Measurements from ENCODE around the gene MLXIP.

Gene MLXIP

DNA sequence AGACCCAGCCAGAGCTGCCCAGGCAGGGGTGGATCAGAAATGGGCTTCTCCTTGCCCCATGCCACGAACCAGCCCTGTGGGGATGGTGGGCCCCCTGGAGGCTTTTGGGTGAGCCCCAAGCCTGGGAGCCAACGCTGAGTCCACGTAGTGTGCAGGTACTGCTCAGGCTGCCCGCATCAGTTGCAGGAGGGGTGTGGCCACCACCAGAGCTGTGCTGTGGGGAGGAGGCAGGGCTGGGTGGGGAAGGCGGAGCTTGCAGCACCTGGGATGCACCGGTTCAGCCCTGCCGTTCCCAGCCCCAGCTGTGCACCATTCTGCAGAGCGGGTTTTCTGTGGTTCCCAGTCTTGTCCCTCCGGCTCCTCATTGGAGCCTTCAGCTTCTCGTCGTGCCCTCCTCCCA lies 59.1 kb downstream of the MLXIP start:
- Histone ChIP-seq H3K4me1 (ENCODE audit: insufficient read depth, low read length, poor library complexity, severe bottlenecking) (no peaks in the 10 kb centered on the region), H3K36me3 (ENCODE audit: insufficient read depth, low read length) (peaks cover 52% of the 10 kb centered on the region; the same call in 1 of the 2 replicates), H4K20me1 (ENCODE audit: insufficient read depth, low read length, poor library complexity, severe bottlenecking) (no peaks in the 10 kb centered on the region), H2AFZ (ENCODE audit: low read length) (no peak overlapping the region), H3K9me2 (replicated peaks; ENCODE audit: low read depth, low read length) (no peaks in the 10 kb centered on the region), H3K79me2 (ENCODE audit: insufficient read depth, low read length) (no peaks in the 10 kb centered on the region), H3F3A (ENCODE audit: low read depth) (no peaks in the 10 kb centered on the region), H3K27me3 (ENCODE audit: insufficient read depth, low read length, poor library complexity, severe bottlenecking) (no peaks in the 10 kb centered on the region), H3K9me3 (ENCODE audit: insufficient read depth, low read depth, low read length) (no peaks in the 10 kb centered on the region), H3K4me2 (ENCODE audit: low read depth, low read length, poor library complexity, severe bottlenecking) (no peak overlapping the region), H3K9ac (ENCODE audit: low read depth, low read length, poor library complexity, severe bottlenecking) (no peak overlapping the region), H3K4me3 (ENCODE audit: low read length, poor library complexity, severe bottlenecking) (no peak overlapping the region)
- TF ChIP-seq, protein P1, sequence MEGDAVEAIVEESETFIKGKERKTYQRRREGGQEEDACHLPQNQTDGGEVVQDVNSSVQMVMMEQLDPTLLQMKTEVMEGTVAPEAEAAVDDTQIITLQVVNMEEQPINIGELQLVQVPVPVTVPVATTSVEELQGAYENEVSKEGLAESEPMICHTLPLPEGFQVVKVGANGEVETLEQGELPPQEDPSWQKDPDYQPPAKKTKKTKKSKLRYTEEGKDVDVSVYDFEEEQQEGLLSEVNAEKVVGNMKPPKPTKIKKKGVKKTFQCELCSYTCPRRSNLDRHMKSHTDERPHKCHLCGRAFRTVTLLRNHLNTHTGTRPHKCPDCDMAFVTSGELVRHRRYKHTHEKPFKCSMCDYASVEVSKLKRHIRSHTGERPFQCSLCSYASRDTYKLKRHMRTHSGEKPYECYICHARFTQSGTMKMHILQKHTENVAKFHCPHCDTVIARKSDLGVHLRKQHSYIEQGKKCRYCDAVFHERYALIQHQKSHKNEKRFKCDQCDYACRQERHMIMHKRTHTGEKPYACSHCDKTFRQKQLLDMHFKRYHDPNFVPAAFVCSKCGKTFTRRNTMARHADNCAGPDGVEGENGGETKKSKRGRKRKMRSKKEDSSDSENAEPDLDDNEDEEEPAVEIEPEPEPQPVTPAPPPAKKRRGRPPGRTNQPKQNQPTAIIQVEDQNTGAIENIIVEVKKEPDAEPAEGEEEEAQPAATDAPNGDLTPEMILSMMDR (conservative IDR thresholded peaks at IDR 0.05; ENCODE audit: low read length): no peak
- no peak for TF ChIP-seq EZH2phosphoT487 (IDR thresholded peaks at IDR 0.05; ENCODE audit: borderline replicate concordance)

DNA sequence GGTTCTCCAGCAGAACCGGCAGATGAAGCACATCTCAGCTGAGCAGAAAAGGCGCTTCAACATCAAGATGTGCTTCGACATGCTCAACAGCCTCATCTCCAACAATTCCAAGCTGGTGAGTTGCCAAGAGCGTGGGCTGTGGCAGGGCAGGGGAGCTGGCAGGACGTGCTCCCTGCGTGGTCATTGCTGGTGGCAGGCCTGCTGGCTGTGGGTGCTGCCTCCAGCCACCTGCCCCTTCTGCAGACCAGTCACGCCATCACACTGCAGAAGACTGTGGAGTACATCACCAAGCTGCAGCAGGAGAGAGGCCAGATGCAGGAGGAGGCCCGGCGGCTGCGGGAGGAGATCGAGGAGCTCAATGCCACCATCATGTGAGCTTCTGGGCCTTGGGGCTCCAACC lies 59.6 kb downstream of the MLXIP start:
- Histone ChIP-seq H2AFZ (ENCODE audit: low read length) (no peak overlapping the region), H3K9ac (ENCODE audit: low read depth, low read length, poor library complexity, severe bottlenecking) (no peak overlapping the region), H3F3A (ENCODE audit: low read depth) (no peaks in the 10 kb centered on the region), H3K4me1 (ENCODE audit: insufficient read depth, low read length, poor library complexity, severe bottlenecking) (no peaks in the 10 kb centered on the region), H3K27me3 (ENCODE audit: insufficient read depth, low read length, poor library complexity, severe bottlenecking) (no peaks in the 10 kb centered on the region), H3K9me3 (ENCODE audit: insufficient read depth, low read depth, low read length) (no peaks in the 10 kb centered on the region), H4K20me1 (ENCODE audit: insufficient read depth, low read length, poor library complexity, severe bottlenecking) (no peaks in the 10 kb centered on the region), H3K36me3 (ENCODE audit: insufficient read depth, low read length) (peaks cover 51% of the 10 kb centered on the region; the same call in 1 of the 2 replicates), H3K9me2 (replicated peaks; ENCODE audit: low read depth, low read length) (no peaks in the 10 kb centered on the region), H3K4me2 (ENCODE audit: low read depth, low read length, poor library complexity, severe bottlenecking) (no peak overlapping the region), H3K4me3 (ENCODE audit: low read length, poor library complexity, severe bottlenecking) (no peak overlapping the region), H3K79me2 (ENCODE audit: insufficient read depth, low read length) (no peaks in the 10 kb centered on the region)
- TF ChIP-seq EZH2phosphoT487 (IDR thresholded peaks at IDR 0.05; ENCODE audit: borderline replicate concordance): no peak
- TF ChIP-seq, protein P1 (conservative IDR thresholded peaks at IDR 0.05; ENCODE audit: low read length): no peak

DNA sequence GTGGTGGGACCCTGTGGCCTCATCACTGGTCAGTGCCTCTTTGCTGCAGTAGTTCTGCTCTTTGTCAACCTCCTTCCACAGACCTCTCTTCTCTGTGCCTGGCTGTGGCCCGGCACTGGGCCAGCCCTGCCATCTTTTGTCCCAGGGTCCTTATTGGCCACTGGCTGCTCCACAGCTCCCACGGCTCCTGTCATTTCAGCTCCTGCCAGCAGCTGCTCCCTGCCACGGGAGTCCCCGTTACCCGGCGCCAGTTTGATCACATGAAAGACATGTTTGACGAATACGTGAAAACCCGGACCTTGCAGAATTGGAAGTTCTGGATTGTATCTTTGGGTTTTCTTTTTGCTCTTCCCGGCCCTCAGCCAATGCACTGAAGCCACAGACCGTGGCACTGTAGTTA lies 60.1 kb downstream of the MLXIP start:
- Histone ChIP-seq H3K4me1 (ENCODE audit: insufficient read depth, low read length, poor library complexity, severe bottlenecking) (no peaks in the 10 kb centered on the region), H2AFZ (ENCODE audit: low read length) (no peak overlapping the region), H3K4me3 (ENCODE audit: low read length, poor library complexity, severe bottlenecking) (no peak overlapping the region), H3K27me3 (ENCODE audit: insufficient read depth, low read length, poor library complexity, severe bottlenecking) (no peaks in the 10 kb centered on the region), H3K9me2 (replicated peaks; ENCODE audit: low read depth, low read length) (no peaks in the 10 kb centered on the region), H3K79me2 (ENCODE audit: insufficient read depth, low read length) (no peaks in the 10 kb centered on the region), H3K9me3 (ENCODE audit: insufficient read depth, low read depth, low read length) (no peaks in the 10 kb centered on the region), H4K20me1 (ENCODE audit: insufficient read depth, low read length, poor library complexity, severe bottlenecking) (no peaks in the 10 kb centered on the region), H3F3A (ENCODE audit: low read depth) (no peaks in the 10 kb centered on the region), H3K36me3 (ENCODE audit: insufficient read depth, low read length) (peaks cover 48% of the 10 kb centered on the region; the same call in 1 of the 2 replicates), H3K9ac (ENCODE audit: low read depth, low read length, poor library complexity, severe bottlenecking) (no peak overlapping the region), H3K4me2 (ENCODE audit: low read depth, low read length, poor library complexity, severe bottlenecking) (no peak overlapping the region)
- TF ChIP-seq, protein P1 (conservative IDR thresholded peaks at IDR 0.05; ENCODE audit: low read length): no peak
- no peak for TF ChIP-seq EZH2phosphoT487 (IDR thresholded peaks at IDR 0.05; ENCODE audit: borderline replicate concordance)

All from Loucy (cell line).